HEK293 (cell line): Measurements from ENCODE around the gene SEMA4F.

Experiments used
- CTCF ChIA-PET: fragments of 350-600 bp; formaldehyde crosslinking; extraction: SDS; loops from one replicate; lab custom pipeline; 2021; ENCODE audit warnings: antibody characterized with exemption; lab: Yijun Ruan, JAX
- POLR2A ChIA-PET: fragments of 300-600 bp; formaldehyde crosslinking; extraction: SDS; loops from one replicate; lab custom pipeline; 2020; ENCODE audit warnings: antibody characterized with exemption, inconsistent platforms; lab: Yijun Ruan, JAX
- H3K27ac ChIP-seq: fragments of 200-500 bp; sonication (Bioruptor generic); 2 replicates; pipeline ENCODE4 v1.5.1; 2014; ENCODE audit warnings: low read depth, low read length, control low read depth, inconsistent platforms; ENCODE audit errors: extremely low read depth
- H3K36me3 ChIP-seq, 2 experiments: fragments of 200-500 bp in 1 of 2; sonication (Bioruptor generic) in 1 of 2; 1 replicate in 1 of 2; 2 replicates in 1 of 2; pipeline ENCODE4 v1.5.1; 2014 to 2017; ENCODE audit warnings: inconsistent platforms in 2 of 2, low read length in 2 of 2; ENCODE audit not compliant: control insufficient read depth in 2 of 2, insufficient read depth in 1 of 2
- H3K4me1 ChIP-seq: fragments of 200-500 bp; sonication (Bioruptor generic); 2 replicates; pipeline ENCODE4 v1.5.1; 2014; ENCODE audit warnings: mild to moderate bottlenecking, low read length, inconsistent platforms; ENCODE audit not compliant: control insufficient read depth, insufficient read depth
- H3K4me3 ChIP-seq: 2 replicates; pipeline ENCODE4 v1.5.1; 2011; ENCODE audit warnings: low read depth, mild to moderate bottlenecking, control low read depth, low read length, moderate library complexity
- H3K9me3 ChIP-seq: fragments of 200-500 bp; sonication (Bioruptor generic); 2 replicates; pipeline ENCODE4 v1.5.1; 2014; ENCODE audit warnings: low read depth, low read length, inconsistent platforms; ENCODE audit not compliant: control insufficient read depth, insufficient read depth
- BCL11A ChIP-seq: fragments of 450-650 bp; formaldehyde crosslinking; IDR thresholded peaks from 2 replicates; pipeline ENCODE4 v1.5.1; 2016; ENCODE audit warnings: low read depth, missing biosample characterization, missing genetic modification characterization
- GFI1B ChIP-seq: fragments of 450-650 bp; formaldehyde crosslinking; IDR thresholded peaks from 2 replicates; pipeline ENCODE4 v1.5.1; 2016; ENCODE audit warnings: missing biosample characterization, missing genetic modification characterization
- HOXA7 ChIP-seq: sonication (generic); formaldehyde crosslinking; IDR thresholded peaks from 2 replicates; pipeline ENCODE4 v1.8.1; 2022; ENCODE audit warnings: missing genetic modification reagents, borderline replicate concordance
- OVOL3 ChIP-seq: fragments of 450-650 bp; formaldehyde crosslinking; IDR thresholded peaks from 2 replicates; pipeline ENCODE4 v1.5.1; 2016; ENCODE audit warnings: missing biosample characterization, missing genetic modification characterization
- ZBTB20 ChIP-seq: fragments of 450-650 bp; formaldehyde crosslinking; IDR thresholded peaks from 2 replicates; pipeline ENCODE4 v1.5.1; 2016; ENCODE audit warnings: missing biosample characterization, missing genetic modification characterization
- ZFP37 ChIP-seq: fragments of 450-650 bp; formaldehyde crosslinking; IDR thresholded peaks from 2 replicates; pipeline ENCODE4 v1.5.1; 2016; ENCODE audit warnings: missing biosample characterization, missing genetic modification characterization
- ZFP41 ChIP-seq: fragments of 450-650 bp; formaldehyde crosslinking; IDR thresholded peaks from 2 replicates; pipeline ENCODE4 v1.5.1; 2016; ENCODE audit warnings: missing biosample characterization, missing genetic modification characterization, borderline replicate concordance
- ZNF146 ChIP-seq: fragments of 450-650 bp; formaldehyde crosslinking; IDR thresholded peaks from 2 replicates; pipeline ENCODE4 v1.5.1; 2016; ENCODE audit warnings: missing biosample characterization, missing genetic modification characterization
- ZNF2 ChIP-seq: fragments of 450-650 bp; formaldehyde crosslinking; IDR thresholded peaks from 2 replicates; pipeline ENCODE4 v1.5.1; 2016; ENCODE audit warnings: missing biosample characterization, missing genetic modification characterization
- ZNF266 ChIP-seq: fragments of 450-650 bp; formaldehyde crosslinking; IDR thresholded peaks from 2 replicates; pipeline ENCODE4 v1.5.1; 2016; ENCODE audit warnings: missing biosample characterization, missing genetic modification characterization, low read depth
- ZNF416 ChIP-seq: fragments of 450-650 bp; formaldehyde crosslinking; IDR thresholded peaks from 2 replicates; pipeline ENCODE4 v1.5.1; 2016; ENCODE audit warnings: missing biosample characterization, missing genetic modification characterization
- ZNF433 ChIP-seq: fragments of 450-650 bp; formaldehyde crosslinking; IDR thresholded peaks from 2 replicates; pipeline ENCODE4 v1.5.1; 2016; ENCODE audit warnings: missing biosample characterization, missing genetic modification characterization, low read depth
- ZNF510 ChIP-seq: fragments of 450-650 bp; formaldehyde crosslinking; IDR thresholded peaks from 2 replicates; pipeline ENCODE4 v1.5.1; 2018; ENCODE audit warnings: mild to moderate bottlenecking, missing genetic modification characterization, missing biosample characterization; ENCODE audit not compliant: insufficient replicate concordance
- ZNF521 ChIP-seq: fragments of 450-650 bp; formaldehyde crosslinking; IDR thresholded peaks from 2 replicates; pipeline ENCODE4 v1.5.1; 2017; ENCODE audit warnings: missing biosample characterization, mild to moderate bottlenecking, missing genetic modification characterization
- ZNF585B ChIP-seq: fragments of 450-650 bp; formaldehyde crosslinking; IDR thresholded peaks from 2 replicates; pipeline ENCODE4 v1.5.1; 2016; ENCODE audit warnings: missing biosample characterization, missing genetic modification characterization
- ZNF610 ChIP-seq: fragments of 450-650 bp; formaldehyde crosslinking; IDR thresholded peaks from 2 replicates; pipeline ENCODE4 v1.5.1; 2016; ENCODE audit warnings: missing biosample characterization, missing genetic modification characterization, borderline replicate concordance
- ZNF658 ChIP-seq: fragments of 450-650 bp; formaldehyde crosslinking; IDR thresholded peaks from 2 replicates; pipeline ENCODE4; 2016; ENCODE audit warnings: missing biosample characterization, missing genetic modification characterization
- ZNF677 ChIP-seq: fragments of 450-650 bp; IDR thresholded peaks from 2 replicates; pipeline ENCODE4 v1.5.0; 2018; ENCODE audit warnings: missing biosample characterization, mild to moderate bottlenecking, missing genetic modification characterization, moderate library complexity
- ZNF776 ChIP-seq: fragments of 450-650 bp; formaldehyde crosslinking; IDR thresholded peaks from 2 replicates; pipeline ENCODE4 v1.5.0; 2017; ENCODE audit warnings: missing biosample characterization, missing genetic modification characterization, borderline replicate concordance
- ZNF791 ChIP-seq: fragments of 450-650 bp; formaldehyde crosslinking; IDR thresholded peaks from 2 replicates; pipeline ENCODE4 v1.5.1; 2016; ENCODE audit warnings: missing biosample characterization, missing genetic modification characterization
- ZXDB ChIP-seq: fragments of 450-650 bp; formaldehyde crosslinking; IDR thresholded peaks from 2 replicates; pipeline ENCODE4 v1.5.1; 2016; ENCODE audit warnings: missing biosample characterization, missing genetic modification characterization
- TF ChIP-seq, protein P1 (sequence below): fragments of 450-650 bp; formaldehyde crosslinking; IDR thresholded peaks from 2 replicates; pipeline ENCODE4 v1.5.1; 2017; ENCODE audit warnings: missing biosample characterization, missing genetic modification characterization
- TF ChIP-seq, protein P2 (sequence below): fragments of 450-650 bp; formaldehyde crosslinking; IDR thresholded peaks from 2 replicates; pipeline ENCODE4 v1.5.1; 2016; ENCODE audit warnings: missing biosample characterization, missing genetic modification characterization
- TF ChIP-seq, protein P3 (sequence below): fragments of 450-650 bp; formaldehyde crosslinking; IDR thresholded peaks from 2 replicates; pipeline ENCODE4 v1.5.1; 2016; ENCODE audit warnings: missing biosample characterization, missing genetic modification characterization
- TF ChIP-seq, protein P4 (sequence below): fragments of 450-650 bp; formaldehyde crosslinking; IDR thresholded peaks from 2 replicates; pipeline ENCODE4 v1.5.1; 2016; ENCODE audit warnings: missing biosample characterization, missing genetic modification characterization

The SEMA4F gene, protein sequence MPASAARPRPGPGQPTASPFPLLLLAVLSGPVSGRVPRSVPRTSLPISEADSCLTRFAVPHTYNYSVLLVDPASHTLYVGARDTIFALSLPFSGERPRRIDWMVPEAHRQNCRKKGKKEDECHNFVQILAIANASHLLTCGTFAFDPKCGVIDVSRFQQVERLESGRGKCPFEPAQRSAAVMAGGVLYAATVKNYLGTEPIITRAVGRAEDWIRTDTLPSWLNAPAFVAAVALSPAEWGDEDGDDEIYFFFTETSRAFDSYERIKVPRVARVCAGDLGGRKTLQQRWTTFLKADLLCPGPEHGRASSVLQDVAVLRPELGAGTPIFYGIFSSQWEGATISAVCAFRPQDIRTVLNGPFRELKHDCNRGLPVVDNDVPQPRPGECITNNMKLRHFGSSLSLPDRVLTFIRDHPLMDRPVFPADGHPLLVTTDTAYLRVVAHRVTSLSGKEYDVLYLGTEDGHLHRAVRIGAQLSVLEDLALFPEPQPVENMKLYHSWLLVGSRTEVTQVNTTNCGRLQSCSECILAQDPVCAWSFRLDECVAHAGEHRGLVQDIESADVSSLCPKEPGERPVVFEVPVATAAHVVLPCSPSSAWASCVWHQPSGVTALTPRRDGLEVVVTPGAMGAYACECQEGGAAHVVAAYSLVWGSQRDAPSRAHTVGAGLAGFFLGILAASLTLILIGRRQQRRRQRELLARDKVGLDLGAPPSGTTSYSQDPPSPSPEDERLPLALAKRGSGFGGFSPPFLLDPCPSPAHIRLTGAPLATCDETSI

DNA sequence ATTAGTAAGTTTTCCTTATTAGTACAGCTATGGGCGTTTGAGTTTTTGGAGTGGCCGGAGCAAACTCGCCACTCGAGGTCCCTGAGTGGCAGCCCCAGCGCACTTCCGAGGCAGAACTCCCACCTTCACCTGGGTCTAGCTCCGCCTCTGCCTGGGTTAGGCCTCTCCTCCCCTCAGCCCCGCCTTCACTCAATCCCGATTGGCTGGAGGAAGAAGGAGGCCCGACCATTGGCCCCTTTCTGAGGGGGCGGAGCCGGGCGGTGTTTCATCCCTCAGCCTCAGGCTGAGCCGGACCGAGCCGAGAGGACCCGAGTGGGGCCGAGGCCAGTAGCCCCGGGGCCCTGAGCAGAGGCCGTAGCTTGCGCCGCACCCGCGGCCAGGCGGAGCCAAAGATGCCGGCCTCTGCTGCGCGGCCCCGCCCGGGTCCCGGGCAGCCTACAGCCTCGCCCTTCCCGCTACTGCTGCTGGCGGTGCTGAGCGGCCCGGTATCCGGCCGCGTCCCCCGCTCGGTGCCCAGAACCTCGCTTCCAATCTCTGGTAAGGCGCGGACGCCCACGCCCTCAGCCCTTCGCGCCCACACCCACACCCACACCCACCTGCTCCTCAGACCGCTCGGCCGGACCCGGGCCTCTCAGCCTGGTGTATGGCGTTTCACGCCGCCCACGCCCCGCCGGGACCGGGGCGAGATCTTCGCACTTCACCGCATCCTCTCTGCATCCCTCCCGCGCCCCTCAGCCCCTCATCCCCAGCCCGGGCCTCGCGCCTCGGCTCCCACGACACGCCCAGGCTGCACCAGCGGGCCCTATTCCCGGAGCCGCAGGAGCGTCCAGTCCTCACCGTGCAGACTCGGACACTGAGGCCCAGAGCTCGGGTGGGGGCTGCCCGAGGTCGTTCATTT lies at the start of gene SEMA4F:
Gene SEMA4F, plus strand, starts transcription at position 263 of the 898 bp plus-strand sequence. Its CDS starts 130 bp downstream, at position 393.
- CTCF ChIA-PET = interaction anchor here (0.6 to 1.2 kb wide), 5 partner anchors 11 to 96 kb away, joined by 3 to 4 read pairs (median 3); no protein-coding TSS in a partner anchor
- no peak for TF ChIP-seq ZFP41 (tag by site-specific recombination)
- TF ChIP-seq ZNF266 (tag by site-specific recombination) = no peak
- no peak; the same call in 1 of the 2 replicates for TF ChIP-seq ZFP37 (tag by site-specific recombination)
- no peak for TF ChIP-seq ZNF416
- no peak for TF ChIP-seq OVOL3 (tag by site-specific recombination)
- no peak for TF ChIP-seq ZNF610 (tag by site-specific recombination)
- TF ChIP-seq, protein P1, sequence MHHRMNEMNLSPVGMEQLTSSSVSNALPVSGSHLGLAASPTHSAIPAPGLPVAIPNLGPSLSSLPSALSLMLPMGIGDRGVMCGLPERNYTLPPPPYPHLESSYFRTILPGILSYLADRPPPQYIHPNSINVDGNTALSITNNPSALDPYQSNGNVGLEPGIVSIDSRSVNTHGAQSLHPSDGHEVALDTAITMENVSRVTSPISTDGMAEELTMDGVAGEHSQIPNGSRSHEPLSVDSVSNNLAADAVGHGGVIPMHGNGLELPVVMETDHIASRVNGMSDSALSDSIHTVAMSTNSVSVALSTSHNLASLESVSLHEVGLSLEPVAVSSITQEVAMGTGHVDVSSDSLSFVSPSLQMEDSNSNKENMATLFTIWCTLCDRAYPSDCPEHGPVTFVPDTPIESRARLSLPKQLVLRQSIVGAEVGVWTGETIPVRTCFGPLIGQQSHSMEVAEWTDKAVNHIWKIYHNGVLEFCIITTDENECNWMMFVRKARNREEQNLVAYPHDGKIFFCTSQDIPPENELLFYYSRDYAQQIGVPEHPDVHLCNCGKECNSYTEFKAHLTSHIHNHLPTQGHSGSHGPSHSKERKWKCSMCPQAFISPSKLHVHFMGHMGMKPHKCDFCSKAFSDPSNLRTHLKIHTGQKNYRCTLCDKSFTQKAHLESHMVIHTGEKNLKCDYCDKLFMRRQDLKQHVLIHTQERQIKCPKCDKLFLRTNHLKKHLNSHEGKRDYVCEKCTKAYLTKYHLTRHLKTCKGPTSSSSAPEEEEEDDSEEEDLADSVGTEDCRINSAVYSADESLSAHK (tag by site-specific recombination) = no peak
- TF ChIP-seq ZNF776 (tag by site-specific recombination) = no peak
- no peak for TF ChIP-seq ZNF791 (tag by site-specific recombination)
- TF ChIP-seq ZNF521 (tag by site-specific recombination) = no peak
- TF ChIP-seq ZXDB (tag by site-specific recombination) = 0 out of 2 replicates have a peak, but pooled peaks have one; percentile 2
- TF ChIP-seq, protein P2, sequence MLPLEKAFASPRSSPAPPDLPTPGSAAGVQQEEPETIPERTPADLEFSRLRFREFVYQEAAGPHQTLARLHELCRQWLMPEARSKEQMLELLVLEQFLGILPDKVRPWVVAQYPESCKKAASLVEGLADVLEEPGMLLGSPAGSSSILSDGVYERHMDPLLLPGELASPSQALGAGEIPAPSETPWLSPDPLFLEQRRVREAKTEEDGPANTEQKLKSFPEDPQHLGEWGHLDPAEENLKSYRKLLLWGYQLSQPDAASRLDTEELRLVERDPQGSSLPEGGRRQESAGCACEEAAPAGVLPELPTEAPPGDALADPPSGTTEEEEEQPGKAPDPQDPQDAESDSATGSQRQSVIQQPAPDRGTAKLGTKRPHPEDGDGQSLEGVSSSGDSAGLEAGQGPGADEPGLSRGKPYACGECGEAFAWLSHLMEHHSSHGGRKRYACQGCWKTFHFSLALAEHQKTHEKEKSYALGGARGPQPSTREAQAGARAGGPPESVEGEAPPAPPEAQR (tag by site-specific recombination) = no peak
- no peak for TF ChIP-seq ZNF146 (tag by site-specific recombination)
- no peak for TF ChIP-seq ZNF677 (tag by site-specific recombination)
- no peak for TF ChIP-seq GFI1B (tag by site-specific recombination)
- TF ChIP-seq, protein P3, sequence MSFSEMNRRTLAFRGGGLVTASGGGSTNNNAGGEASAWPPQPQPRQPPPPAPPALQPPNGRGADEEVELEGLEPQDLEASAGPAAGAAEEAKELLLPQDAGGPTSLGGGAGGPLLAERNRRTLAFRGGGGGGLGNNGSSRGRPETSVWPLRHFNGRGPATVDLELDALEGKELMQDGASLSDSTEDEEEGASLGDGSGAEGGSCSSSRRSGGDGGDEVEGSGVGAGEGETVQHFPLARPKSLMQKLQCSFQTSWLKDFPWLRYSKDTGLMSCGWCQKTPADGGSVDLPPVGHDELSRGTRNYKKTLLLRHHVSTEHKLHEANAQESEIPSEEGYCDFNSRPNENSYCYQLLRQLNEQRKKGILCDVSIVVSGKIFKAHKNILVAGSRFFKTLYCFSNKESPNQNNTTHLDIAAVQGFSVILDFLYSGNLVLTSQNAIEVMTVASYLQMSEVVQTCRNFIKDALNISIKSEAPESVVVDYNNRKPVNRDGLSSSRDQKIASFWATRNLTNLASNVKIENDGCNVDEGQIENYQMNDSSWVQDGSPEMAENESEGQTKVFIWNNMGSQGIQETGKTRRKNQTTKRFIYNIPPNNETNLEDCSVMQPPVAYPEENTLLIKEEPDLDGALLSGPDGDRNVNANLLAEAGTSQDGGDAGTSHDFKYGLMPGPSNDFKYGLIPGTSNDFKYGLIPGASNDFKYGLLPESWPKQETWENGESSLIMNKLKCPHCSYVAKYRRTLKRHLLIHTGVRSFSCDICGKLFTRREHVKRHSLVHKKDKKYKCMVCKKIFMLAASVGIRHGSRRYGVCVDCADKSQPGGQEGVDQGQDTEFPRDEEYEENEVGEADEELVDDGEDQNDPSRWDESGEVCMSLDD (tag by site-specific recombination) = no peak
- TF ChIP-seq ZBTB20 (tag by site-specific recombination) = peak; percentile 75; the same call in 1 of the 2 replicates
- TF ChIP-seq ZNF510 = no peak
- no peak for TF ChIP-seq ZNF433 (tag by site-specific recombination)
- no peak for TF ChIP-seq ZNF658 (tag by site-specific recombination)
- no peak for TF ChIP-seq HOXA7 (CRISPR knock-in tag)
- TF ChIP-seq, protein P4, sequence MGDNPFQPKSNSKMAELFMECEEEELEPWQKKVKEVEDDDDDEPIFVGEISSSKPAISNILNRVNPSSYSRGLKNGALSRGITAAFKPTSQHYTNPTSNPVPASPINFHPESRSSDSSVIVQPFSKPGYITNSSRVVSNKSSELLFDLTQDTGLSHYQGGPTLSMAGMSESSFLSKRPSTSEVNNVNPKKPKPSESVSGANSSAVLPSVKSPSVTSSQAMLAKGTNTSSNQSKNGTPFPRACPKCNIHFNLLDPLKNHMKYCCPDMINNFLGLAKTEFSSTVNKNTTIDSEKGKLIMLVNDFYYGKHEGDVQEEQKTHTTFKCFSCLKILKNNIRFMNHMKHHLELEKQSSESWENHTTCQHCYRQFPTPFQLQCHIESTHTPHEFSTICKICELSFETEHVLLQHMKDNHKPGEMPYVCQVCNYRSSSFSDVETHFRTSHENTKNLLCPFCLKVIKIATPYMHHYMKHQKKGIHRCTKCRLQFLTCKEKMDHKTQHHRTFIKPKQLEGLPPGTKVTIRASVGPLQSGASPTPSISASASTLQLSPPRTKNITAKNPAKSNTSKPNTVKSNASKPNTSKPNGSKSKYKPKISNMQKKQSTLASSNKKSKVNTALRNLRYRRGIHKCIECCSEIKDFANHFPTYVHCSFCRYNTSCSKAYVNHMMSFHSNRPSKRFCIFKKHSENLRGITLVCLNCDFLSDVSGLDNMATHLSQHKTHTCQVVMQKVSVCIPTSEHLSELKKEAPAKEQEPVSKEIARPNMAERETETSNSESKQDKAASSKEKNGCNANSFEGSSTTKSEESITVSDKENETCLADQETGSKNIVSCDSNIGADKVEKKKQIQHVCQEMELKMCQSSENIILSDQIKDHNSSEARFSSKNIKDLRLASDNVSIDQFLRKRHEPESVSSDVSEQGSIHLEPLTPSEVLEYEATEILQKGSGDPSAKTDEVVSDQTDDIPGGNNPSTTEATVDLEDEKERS = no peak
- TF ChIP-seq ZNF2 (tag by site-specific recombination) = no peak; the same call in 1 of the 2 replicates
- TF ChIP-seq BCL11A (tag by site-specific recombination) = no peak
- no peak for TF ChIP-seq ZNF585B (tag by site-specific recombination)

More for the DNA sequence above, at the start of gene SEMA4F:
- Histone ChIP-seq H3K36me3 (peaks cover 0 to 29% of the 10 kb centered on the region in 2 experiments; a peak in 1 of 3 replicates), H3K4me3 (peak within 1 kb of the TSS; percentile 67), H3K9me3 (no peaks in the 10 kb centered on the region), H3K4me1 (no peaks in the 10 kb centered on the region), H3K27ac (peak within 1 kb of the TSS; percentile 40; the same call in 1 of the 2 replicates)
- POLR2A ChIA-PET = interaction anchor here (0.6 to 1.3 kb wide), 8 partner anchors 9 to 476 kb away, joined by 3 to 11 read pairs (median 4); no protein-coding TSS in a partner anchor
